Esophagus muscularis mucosa (tissue), 3 donors: ENCODE data around the gene GATB.

Experiments
- POLR2A ChIP-seq: fragments of 450-650 bp; IDR thresholded peaks from one replicate; pipeline ENCODE4 v1.6.1; 2017; ENCODE audit warnings: antibody characterized with exemption, moderate library complexity, mild to moderate bottlenecking, low read depth
- POLR2AphosphoS5 ChIP-seq, 2 donors: sonication (generic); formaldehyde crosslinking; IDR thresholded peaks; one replicate each; pipeline ENCODE4 v1.6.1; 2017; ENCODE audit warnings: antibody characterized with exemption in 2 of 2
- TF ChIP-seq, protein P1 (sequence below), 3 experiments: fragments of 200-600 bp in 2 of 3; fragments of 450-650 bp in 1 of 3; sonication (generic) in 2 of 3; IDR thresholded peaks; one replicate each; pipeline ENCODE4 v1.5.1; 2017 to 2019; ENCODE audit warnings: antibody characterized with exemption in 3 of 3, mild to moderate bottlenecking in 2 of 3, moderate library complexity in 1 of 3

DNA sequence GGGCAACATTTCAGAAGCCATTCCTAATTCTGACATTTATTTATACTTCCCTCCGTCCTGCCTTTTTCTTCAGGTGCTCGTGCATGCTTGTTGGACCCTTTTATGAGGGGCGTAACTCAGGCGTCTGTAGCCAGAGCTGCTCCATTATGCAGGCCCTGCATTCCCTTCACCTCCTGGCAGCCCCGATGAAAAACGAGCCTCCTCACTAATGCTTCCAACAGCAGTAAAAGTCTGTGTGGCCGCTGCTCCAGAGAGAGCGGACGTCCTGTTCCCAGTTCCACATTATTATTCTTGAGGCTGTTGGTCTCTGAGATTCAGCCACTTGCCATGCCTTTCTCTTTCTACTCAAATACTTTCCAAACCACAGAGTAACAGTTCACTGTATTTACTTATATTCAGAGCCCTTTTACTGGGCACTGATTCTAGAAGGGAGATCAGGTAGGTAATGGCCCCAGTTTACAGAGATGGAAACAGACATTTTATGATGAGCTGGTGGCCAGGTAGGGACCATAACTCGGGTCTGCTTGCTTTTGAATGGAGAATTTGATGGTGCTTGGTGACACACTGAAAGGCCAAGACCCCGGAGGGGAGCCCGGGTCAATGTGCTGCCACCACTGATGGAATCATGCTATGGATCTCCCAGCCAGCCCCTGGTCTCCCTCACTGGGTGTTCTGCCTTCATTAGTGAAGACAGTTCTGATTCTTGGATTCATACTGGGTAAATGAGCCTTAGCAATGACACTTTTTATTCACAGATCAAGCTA is 101.0 kb downstream of the GATB start:
- TF ChIP-seq POLR2A: no peak
- TF ChIP-seq, protein P1, sequence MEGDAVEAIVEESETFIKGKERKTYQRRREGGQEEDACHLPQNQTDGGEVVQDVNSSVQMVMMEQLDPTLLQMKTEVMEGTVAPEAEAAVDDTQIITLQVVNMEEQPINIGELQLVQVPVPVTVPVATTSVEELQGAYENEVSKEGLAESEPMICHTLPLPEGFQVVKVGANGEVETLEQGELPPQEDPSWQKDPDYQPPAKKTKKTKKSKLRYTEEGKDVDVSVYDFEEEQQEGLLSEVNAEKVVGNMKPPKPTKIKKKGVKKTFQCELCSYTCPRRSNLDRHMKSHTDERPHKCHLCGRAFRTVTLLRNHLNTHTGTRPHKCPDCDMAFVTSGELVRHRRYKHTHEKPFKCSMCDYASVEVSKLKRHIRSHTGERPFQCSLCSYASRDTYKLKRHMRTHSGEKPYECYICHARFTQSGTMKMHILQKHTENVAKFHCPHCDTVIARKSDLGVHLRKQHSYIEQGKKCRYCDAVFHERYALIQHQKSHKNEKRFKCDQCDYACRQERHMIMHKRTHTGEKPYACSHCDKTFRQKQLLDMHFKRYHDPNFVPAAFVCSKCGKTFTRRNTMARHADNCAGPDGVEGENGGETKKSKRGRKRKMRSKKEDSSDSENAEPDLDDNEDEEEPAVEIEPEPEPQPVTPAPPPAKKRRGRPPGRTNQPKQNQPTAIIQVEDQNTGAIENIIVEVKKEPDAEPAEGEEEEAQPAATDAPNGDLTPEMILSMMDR (IDR thresholded peaks at IDR 0.05): no peak
- TF ChIP-seq POLR2AphosphoS5 (IDR thresholded peaks at IDR 0.05): peak in 1 of 2 donors; percentile 57
